GM18505 (cell line): ENCODE data around the gene CRYZL1.

Source experiments
- ATAC-seq: cut with Tn5 transposase; IDR thresholded peaks from one replicate; pipeline ENCODE4 v1.9.1; 2021; ENCODE audit not compliant: unreplicated experiment
- POLR2A ChIP-seq: IDR thresholded peaks from 4 replicates; pipeline ENCODE4 v1.6.1; 2011; ENCODE audit warnings: borderline replicate concordance; ENCODE audit not compliant: insufficient read depth, insufficient read length; ENCODE audit errors: extremely low read depth

Gene CRYZL1

DNA sequence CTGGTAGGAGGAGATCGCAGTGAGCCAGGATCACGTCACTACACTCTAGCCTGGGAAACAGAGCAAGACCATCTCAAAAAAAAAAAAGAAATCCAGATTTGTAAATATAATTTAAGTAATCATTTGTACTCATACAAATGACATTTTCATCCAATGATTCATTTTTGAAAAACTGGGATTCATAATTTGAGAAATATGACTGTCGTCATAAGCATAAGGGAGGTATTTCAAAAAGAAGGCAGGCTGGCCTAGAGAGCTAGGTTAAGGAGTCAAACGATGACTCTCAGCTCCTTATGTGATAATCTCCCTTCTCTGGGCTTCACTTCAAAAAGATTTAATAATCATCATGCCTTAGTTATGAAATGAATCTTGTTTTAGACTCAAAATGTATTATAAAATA lies 101.9 kb downstream of the CRYZL1 start:
- no peak for TF ChIP-seq POLR2A
- no peak for ATAC-seq
